Neutrophil (primary cell): ENCODE data around the gene SMIM20.

Experiments
- H3K27ac ChIP-seq: fragments of 200-600 bp; sonication (generic); 2 replicates; pipeline ENCODE4 v1.5.1; 2016; ENCODE audit warnings: mild to moderate bottlenecking, moderate library complexity
- H3K27me3 ChIP-seq: fragments of 200-600 bp; sonication (generic); 2 replicates; pipeline ENCODE4 v1.6.0; 2016; ENCODE audit warnings: mild to moderate bottlenecking
- H3K36me3 ChIP-seq: fragments of 200-600 bp; sonication (generic); 2 replicates; pipeline ENCODE4 v1.5.1; 2017
- H3K4me1 ChIP-seq, 2 experiments: fragments of 200-600 bp in 1 of 2; sonication (generic) in 1 of 2; 1 replicate in 1 of 2; 2 replicates in 1 of 2; pipeline versions ENCODE4 v1.5.1 to v1.6.1; 2013 to 2016; ENCODE audit warnings: low read depth in 1 of 2, low read length in 1 of 2, mild to moderate bottlenecking in 1 of 2, moderate library complexity in 1 of 2; ENCODE audit not compliant: control insufficient read depth in 1 of 2, insufficient read depth in 1 of 2
- H3K4me3 ChIP-seq, 2 experiments: fragments of 200-600 bp in 1 of 2; sonication (generic) in 1 of 2; 1 replicate in 1 of 2; 2 replicates in 1 of 2; pipeline ENCODE4 v1.5.1; 2013 to 2016; ENCODE audit warnings: low read depth in 1 of 2, low read length in 1 of 2, mild to moderate bottlenecking in 1 of 2, moderate library complexity in 1 of 2
- H3K9me3 ChIP-seq: fragments of 200-600 bp; sonication (generic); 2 replicates; pipeline ENCODE4 v1.5.1; 2016
- CTCF ChIP-seq: fragments of 200-600 bp; sonication (generic); IDR thresholded peaks from 2 replicates; pipeline ENCODE4 v1.5.1; 2016; ENCODE audit warnings: antibody characterized with exemption

SMIM20 gene

GRCh38 chr4:25970226-25970675, 56.2 kb downstream of the SMIM20 start:
- Histone ChIP-seq H3K36me3 (no peaks in the 10 kb centered on the region), H3K4me1 (no peaks in the 10 kb centered on the region), H3K9me3 (no peaks in the 10 kb centered on the region), H3K27me3 (peaks cover 24% of the 10 kb centered on the region), H3K27ac (no peak overlapping the region), H3K4me3 (no peak overlapping the region)
- TF ChIP-seq CTCF, result no peak

GRCh38 chr4:25970691-25971432, 56.8 kb downstream of the SMIM20 start:
- no peak for TF ChIP-seq CTCF
- H3K4me3 ChIP-seq, result no peak overlapping the region

GRCh38 chr4:25972366-25972765, 58.3 kb downstream of the SMIM20 start:
- Histone ChIP-seq H3K27ac (no peak overlapping the region), H3K27me3 (peaks cover 24% of the 10 kb centered on the region), H3K4me3 (no peak overlapping the region), H3K4me1 (no peaks in the 10 kb centered on the region), H3K9me3 (no peaks in the 10 kb centered on the region), H3K36me3 (no peaks in the 10 kb centered on the region)
- TF ChIP-seq CTCF, result no peak

More at GRCh38 chr4:25970691-25971432, 56.8 kb downstream of the SMIM20 start:
- Histone ChIP-seq H3K4me1 (no peaks in the 10 kb centered on the region), H3K36me3 (no peaks in the 10 kb centered on the region), H3K27ac (no peak overlapping the region), H3K9me3 (no peaks in the 10 kb centered on the region), H3K27me3 (peaks cover 24% of the 10 kb centered on the region)

- Histone ChIP-seq H3K4me3 (no peak overlapping the region), H3K27me3 (peaks cover 24% of the 10 kb centered on the region), H3K36me3 (no peaks in the 10 kb centered on the region), H3K27ac (no peak overlapping the region), H3K4me1 (no peaks in the 10 kb centered on the region), H3K9me3 (no peaks in the 10 kb centered on the region)
- TF ChIP-seq CTCF, result no peak
These were observed 59.1 kb downstream of the SMIM20 start for GRCh38 chr4:25972984-25973745.

- H3K27me3 ChIP-seq, result no peaks in the 10 kb centered on the region
- no peak overlapping the region for H3K27ac ChIP-seq
- no peak for TF ChIP-seq CTCF
- H3K4me3 ChIP-seq, result no peak overlapping the region
- no peaks in the 10 kb centered on the region for H3K9me3 ChIP-seq
- H3K4me1 ChIP-seq, result no peaks in the 10 kb centered on the region
- H3K36me3 ChIP-seq, result no peaks in the 10 kb centered on the region
These were observed 62.8 kb downstream of the SMIM20 start for GRCh38 chr4:25976780-25977179.
